GM04504 (cell line): Measurements from ENCODE around the gene ZNF415.
A peak's percentile ranks its signal among the peaks of the same experiment; 100 is the strongest.
"Not testable (repeated sequence)": the region's sequence is repeated elsewhere in the genome, so short reads cannot be mapped to it uniquely, and the experiment has no call there.

ENCODE experiments used
- DNase-seq: peaks from one replicate; pipeline ENCODE4 v3.0.0-alpha.2; 2012; ENCODE audit warnings: low read depth

The ZNF415 gene

GRCh38 chr19:53132141-53132991 lies at the start of gene ZNF415:
TSS of gene ZNF415 (minus strand) at chr19:53132910. CDS start at chr19:53122676, 10,234 bp downstream.
- peak; percentile 13 for DNase-seq

- DNase-seq = no peak
Measured at GRCh38 chr19:53182202-53182601, 49.5 kb upstream of the ZNF415 start.

- no peak for DNase-seq
Measured at GRCh38 chr19:53177986-53178385, 45.3 kb upstream of the ZNF415 start.

GRCh38 chr19:53172889-53173288 lies 40.2 kb upstream of the ZNF415 start:
- no peak for DNase-seq

GRCh38 chr19:53165691-53166091 lies 33.0 kb upstream of the ZNF415 start:
- no peak for DNase-seq

GRCh38 chr19:53161123-53161522 lies 28.4 kb upstream of the ZNF415 start:
- no peak for DNase-seq

- DNase-seq = no peak
Measured at GRCh38 chr19:53160350-53160749, 27.6 kb upstream of the ZNF415 start.

- peak; percentile 4 for DNase-seq
Measured at GRCh38 chr19:53158119-53158656, 25.5 kb upstream of the ZNF415 start.

- DNase-seq = no peak
Measured at GRCh38 chr19:53157626-53158025, 24.9 kb upstream of the ZNF415 start.

GRCh38 chr19:53156850-53157249 lies 24.1 kb upstream of the ZNF415 start:
- no peak for DNase-seq

- no peak for DNase-seq
Measured at GRCh38 chr19:53147645-53148044, 14.9 kb upstream of the ZNF415 start.

- no peak for DNase-seq
Measured at GRCh38 chr19:53140351-53140750, 7.6 kb upstream of the ZNF415 start.

- no peak for DNase-seq
Measured at GRCh38 chr19:53136432-53136831, 3.7 kb upstream of the ZNF415 start.

GRCh38 chr19:53131727-53132126 lies 983 bp downstream of the ZNF415 start:
- no peak for DNase-seq

GRCh38 chr19:53131085-53131590 lies 1.6 kb downstream of the ZNF415 start:
- no peak for DNase-seq

GRCh38 chr19:53130506-53130905 lies 2.2 kb downstream of the ZNF415 start:
- no peak for DNase-seq

- not testable (repeated sequence) for DNase-seq
Measured at GRCh38 chr19:53126733-53127526, 5.8 kb downstream of the ZNF415 start.

- no peak for DNase-seq
Measured at GRCh38 chr19:53123400-53123799, 9.3 kb downstream of the ZNF415 start.

GRCh38 chr19:53112286-53112685 lies 20.4 kb downstream of the ZNF415 start:
- no peak for DNase-seq

- DNase-seq = no peak
Measured at GRCh38 chr19:53109527-53109926, 23.2 kb downstream of the ZNF415 start.

- DNase-seq = peak; percentile 92
Measured at GRCh38 chr19:53103234-53104203, 29.2 kb downstream of the ZNF415 start, which contains the start of gene ZNF160. TSS of gene ZNF160 (minus strand) at chr19:53103422. CDS start at chr19:53086276, 17,146 bp downstream.
